Neural progenitor cell (in vitro differentiated cells): ENCODE results near the gene IP6K1.
"Not testable (repeated sequence)": the region's sequence is repeated elsewhere in the genome, so short reads cannot be mapped to it uniquely, and the experiment has no call there.

Experiments
- CTCF ChIP-seq: fragments of 200-600 bp; sonication (generic); IDR thresholded peaks from 2 replicates; pipeline ENCODE4 v1.5.1; 2017; ENCODE audit warnings: antibody characterized with exemption, mild to moderate bottlenecking
- EZH2 ChIP-seq: fragments of 200-600 bp; sonication (generic); IDR thresholded peaks from 2 replicates; pipeline ENCODE4 v1.6.1; 2017; ENCODE audit warnings: antibody characterized with exemption, mild to moderate bottlenecking, moderate library complexity
- EZH2phosphoT487 ChIP-seq: fragments of 200-600 bp; sonication (generic); IDR thresholded peaks from 2 replicates; pipeline ENCODE4 v1.6.1; 2017; ENCODE audit warnings: antibody characterized with exemption

GRCh38 chr3:49695350-49696015 lies 90.9 kb downstream of the IP6K1 start:
- TF ChIP-seq CTCF, EZH2, EZH2phosphoT487: not testable (repeated sequence)
